Colon (tissue), 2 donors: ENCODE measurements around the gene ST3GAL6.

Experiments
- FAIRE-seq: peaks from 2 replicates; lab custom pipeline; 2012; peaks lifted over from hg19 to GRCh38; lab: Jason Lieb, UNC
- donor health status: control.
- donor health status: control.

ST3GAL6 gene

DNA sequence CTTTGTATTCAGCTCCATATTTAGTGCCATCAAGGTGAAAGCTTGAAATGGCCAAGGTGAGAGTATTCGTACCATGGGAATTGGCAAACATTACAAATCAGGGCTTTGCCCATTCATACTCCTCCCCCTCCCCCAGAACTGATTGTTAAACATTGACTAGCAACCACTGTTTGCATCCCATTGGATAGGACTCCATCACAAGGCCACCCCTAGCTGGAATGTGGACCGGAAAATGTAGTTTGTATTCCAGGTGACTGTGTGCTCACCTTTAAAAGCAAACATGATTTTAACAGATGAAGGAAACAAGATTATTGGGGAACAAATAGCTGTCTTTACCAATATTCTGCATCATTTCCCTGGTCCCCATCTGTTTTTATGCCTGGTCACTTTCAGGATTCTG lies 14.1 kb downstream of the ST3GAL6 start:
- FAIRE-seq, result no peak

DNA sequence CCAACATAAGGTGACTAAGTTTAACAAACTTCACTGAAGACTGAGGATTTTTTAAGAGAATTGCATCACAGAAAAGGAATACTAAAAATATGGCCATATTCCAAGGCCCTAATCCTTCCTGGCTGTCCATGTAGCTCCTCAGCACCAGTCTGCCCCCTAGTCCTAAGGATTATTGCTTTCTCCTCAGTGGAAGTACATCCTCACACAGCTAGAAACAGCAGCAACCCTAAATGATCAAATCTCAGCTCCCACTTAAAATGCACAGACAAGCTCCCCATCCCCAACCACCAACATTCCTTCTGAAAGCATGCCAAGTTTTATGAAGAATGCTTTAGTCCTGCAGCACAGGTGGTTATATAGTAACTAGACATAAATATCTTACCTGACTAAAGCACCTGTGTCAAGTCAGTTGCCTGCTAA lies 14.7 kb downstream of the ST3GAL6 start:
- FAIRE-seq, result no peak

GRCh38 chr3:98778383-98778782 lies 15.2 kb downstream of the ST3GAL6 start:
- FAIRE-seq, result no peak

DNA sequence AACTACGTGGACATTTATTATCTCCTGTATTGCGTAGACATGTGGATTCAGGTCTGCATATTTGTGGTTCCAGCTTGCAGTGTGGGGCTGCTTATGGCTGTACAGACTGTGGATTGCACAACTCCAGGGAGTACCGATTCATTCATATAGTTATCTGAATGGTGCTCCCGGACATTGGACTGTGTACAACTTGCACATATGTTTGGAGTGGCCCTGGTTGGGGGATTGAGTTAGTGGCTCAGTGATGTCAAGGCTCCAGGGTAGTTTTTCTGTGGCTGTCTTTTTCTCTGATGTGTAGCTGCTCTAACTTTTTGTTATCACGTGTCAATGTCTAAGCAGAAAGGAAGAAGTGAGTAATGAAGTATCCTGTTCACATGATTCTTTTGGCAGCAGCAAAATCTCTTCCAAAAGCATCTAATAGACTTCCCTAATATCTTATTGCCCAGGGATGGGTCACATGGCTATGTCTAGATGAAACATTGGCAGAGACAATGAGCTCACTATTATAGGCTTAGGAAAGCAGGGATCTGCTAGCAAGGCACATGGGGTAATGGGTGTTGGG lies 15.8 kb downstream of the ST3GAL6 start:
- FAIRE-seq, result no peak

DNA sequence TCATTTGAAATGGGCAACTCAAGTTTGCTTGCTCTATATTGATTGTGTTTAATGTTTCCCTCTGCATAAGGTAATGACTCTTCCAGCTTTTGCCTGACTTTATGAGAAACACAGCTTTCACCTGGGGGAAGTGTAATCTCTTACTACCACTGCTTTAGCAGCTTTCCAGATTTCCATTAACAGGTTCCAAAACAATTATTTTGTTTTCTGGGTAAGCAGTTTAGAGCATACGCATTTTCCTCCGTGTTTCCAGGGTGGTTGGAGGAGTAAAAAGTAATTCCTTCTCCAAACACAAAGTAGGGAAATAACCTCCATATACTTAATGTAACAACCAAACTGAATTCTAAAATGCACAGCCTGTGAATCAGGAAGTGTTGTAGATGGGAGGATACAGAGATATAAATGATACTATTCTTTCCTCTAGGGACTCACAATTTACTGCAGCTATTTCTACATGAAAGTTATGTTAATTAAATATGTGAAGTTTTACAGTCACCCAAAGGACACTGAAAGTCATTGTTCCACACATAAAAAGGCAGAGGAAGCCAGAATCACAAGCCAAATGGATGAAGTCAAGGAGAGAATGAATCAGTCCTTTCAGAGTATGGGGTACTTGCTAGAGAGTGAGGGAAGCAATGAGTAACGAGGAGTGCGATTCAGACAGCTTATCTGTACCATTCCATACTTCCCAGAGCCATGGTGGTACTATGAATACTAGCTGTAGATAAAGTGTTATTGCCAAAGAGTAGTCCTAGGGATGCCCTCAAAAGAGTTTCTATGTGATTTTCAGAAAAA lies 16.6 kb downstream of the ST3GAL6 start:
- FAIRE-seq, result no peak

DNA sequence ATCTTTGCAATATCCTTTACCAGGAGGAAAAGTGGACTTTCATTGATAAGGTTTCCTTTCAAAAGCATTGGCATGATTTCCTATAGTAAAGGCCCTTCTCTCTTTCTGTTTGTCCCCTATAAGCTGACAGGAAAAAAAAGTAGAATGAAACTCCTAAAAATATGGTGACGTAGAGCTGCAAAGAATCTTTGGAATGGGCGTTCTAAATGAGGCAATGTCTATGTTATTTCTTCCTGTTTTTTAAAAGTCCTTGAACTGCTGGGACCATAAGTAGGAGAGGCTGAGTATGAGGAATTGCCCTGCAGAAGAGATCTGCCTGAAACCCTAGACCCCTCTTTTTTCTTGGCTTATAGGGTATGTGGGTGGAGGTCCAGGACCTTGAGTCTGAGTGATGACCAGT lies 17.2 kb downstream of the ST3GAL6 start:
- no peak for FAIRE-seq

DNA sequence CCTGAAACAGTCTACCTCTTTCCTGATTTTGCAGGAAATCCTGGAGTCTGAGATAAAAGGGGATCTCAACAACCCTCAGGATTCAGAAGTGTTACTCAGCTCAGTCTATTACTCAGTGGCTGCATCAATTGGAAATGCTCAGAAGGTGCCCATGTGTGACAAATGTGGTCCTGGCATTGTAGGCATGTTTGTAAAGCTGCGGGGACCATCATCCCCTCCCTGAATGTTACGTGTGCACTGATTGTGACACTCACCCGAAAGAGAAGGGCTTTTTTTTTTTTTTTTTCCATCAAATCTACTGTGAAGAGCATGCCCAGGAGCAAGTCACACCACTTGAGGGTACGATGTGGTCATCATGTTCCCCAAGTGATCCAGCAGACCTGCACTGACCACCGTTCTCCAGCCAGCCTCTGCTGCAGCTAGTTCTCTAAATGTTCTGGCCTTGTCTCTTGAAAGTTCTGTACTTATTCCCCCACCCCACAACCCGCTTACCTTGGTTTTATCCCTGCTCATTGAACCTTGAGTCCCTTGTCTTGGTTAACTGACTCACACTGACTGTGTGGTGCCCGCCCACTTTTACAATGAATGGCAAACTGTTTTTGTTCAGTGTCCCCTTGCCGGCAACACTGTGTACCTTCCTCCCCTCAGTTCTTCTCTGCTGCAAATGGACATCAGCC lies 19.8 kb downstream of the ST3GAL6 start:
- no peak for FAIRE-seq

GRCh38 chr3:98784042-98784441 lies 20.9 kb downstream of the ST3GAL6 start:
- FAIRE-seq, result no peak

GRCh38 chr3:98784666-98785600 lies 21.8 kb downstream of the ST3GAL6 start:
- no peak for FAIRE-seq

- FAIRE-seq, result no peak
Measured at GRCh38 chr3:98786364-98787006, 23.3 kb downstream of the ST3GAL6 start.

DNA sequence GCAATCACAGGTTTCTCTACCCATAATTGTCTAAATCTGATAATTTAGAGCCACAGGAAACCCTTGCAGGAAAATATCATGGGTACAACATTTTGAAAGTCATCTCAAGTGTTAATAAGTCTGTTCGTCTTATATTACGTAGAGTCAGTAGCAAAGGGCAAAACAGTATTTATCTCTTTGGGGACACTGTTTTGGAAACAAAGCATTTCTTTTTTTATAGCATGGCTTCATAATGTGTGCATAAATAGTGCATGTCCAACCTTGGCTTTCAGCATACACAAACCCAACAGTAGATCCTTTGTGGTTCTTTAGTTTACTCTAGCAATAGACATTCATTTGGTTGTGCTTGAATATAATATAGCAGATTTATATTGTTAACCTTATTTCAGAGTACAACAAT lies 24.0 kb downstream of the ST3GAL6 start:
- FAIRE-seq, result no peak

GRCh38 chr3:98788651-98789050 lies 25.5 kb downstream of the ST3GAL6 start:
- FAIRE-seq, result no peak

- FAIRE-seq, result no peak
Measured at GRCh38 chr3:98791341-98792325, 28.5 kb downstream of the ST3GAL6 start.

- no peak for FAIRE-seq
Measured at GRCh38 chr3:98793971-98794370, 30.8 kb downstream of the ST3GAL6 start.

DNA sequence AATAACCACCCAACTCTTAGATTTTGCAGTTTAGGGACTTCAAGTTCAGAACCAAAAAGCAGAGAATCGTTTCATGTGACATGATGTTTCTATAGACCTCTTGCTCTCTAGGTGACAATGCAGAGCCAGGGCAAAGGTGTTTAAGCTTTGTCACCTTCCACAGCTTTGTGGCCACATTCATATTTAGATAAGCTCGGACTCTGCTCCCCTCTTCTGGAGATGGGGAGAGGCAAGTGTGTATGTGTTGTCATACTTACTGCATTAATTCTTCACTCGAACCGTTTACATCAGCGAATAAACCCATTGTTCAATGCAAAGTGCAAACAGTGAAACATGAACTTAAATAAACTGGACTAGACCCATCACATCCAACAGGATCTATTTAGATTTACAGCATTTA lies 33.2 kb downstream of the ST3GAL6 start:
- no peak for FAIRE-seq

DNA sequence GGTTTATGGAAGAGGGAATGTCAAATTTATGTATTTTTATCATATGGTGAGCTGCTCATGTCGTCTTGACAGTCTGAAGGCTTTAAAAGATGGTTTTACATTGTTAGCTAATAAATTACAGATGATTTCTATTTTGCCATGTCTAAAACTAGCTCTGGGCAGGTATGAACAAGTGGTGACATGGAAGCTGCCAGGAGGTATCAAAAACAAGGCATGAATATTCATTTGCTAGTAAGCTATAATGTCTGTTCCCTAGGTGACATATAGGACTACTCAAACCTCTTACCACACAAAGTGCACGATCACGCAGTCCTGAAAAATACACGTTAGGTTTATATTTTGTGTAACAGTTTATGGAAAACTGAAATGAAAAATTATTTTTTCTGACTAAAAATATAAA lies 34.8 kb downstream of the ST3GAL6 start:
- FAIRE-seq, result no peak

DNA sequence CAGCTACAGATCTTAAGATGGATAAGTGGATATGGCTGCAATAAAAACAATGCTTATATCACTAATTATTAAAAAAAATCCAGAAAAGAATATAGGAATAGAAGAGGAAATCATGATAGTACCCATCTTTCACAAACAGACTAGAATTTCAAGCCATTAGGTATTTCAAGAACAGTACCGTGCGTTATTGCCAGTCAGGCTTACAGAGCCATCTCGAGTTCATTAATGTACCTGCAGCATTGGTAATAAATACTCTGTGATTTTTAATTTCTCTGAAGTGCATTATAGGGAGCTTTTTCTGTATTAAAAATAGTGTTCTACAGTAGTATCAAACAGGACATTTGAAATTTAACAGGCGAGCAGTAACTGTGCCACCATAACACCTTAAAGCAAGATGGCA lies 35.7 kb downstream of the ST3GAL6 start:
- FAIRE-seq, result no peak

- FAIRE-seq, result no peak
Measured at GRCh38 chr3:98799479-98799878, 36.3 kb downstream of the ST3GAL6 start.

DNA sequence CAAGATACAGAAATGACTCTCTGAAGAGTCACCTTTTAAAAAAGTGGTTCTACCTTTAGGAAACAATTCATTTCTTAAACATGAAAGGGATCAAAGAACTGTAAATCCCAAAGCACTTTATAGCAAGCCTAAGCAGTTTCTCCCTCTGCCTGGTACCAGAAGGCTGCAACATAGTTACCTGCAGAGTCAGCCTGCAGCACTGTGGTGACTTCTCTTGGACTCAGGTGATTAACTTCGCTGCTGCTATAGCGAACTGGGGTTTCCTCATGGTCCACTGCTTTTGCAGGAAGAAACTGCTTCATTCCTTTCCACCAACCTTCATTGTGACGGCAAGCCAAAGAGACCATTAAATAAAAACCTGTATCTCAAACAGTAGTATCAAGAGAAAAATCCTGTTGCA lies 37.3 kb downstream of the ST3GAL6 start:
- FAIRE-seq, result no peak

GRCh38 chr3:98801043-98801747 lies 38.1 kb downstream of the ST3GAL6 start:
- no peak for FAIRE-seq
